H9 (cell line): ENCODE data around the gene RHBDD1. TPM values are rescaled to one million over a fixed set of nuclear protein-coding genes. Genes with fewer than 3 reads are reported as not detected.

ENCODE experiments used
- DNase-seq: peaks from one replicate; pipeline ENCODE4 v3.0.0-alpha.2; 2017
- H2AFZ ChIP-seq: one replicate; pipeline ENCODE4 v1.6.1; 2013; ENCODE audit warnings: mild to moderate bottlenecking, low read length, control low read depth, moderate library complexity
- H2AK5ac ChIP-seq: 2 replicates; pipeline ENCODE4 v1.6.1; 2013; ENCODE audit warnings: low read length, control low read depth, mixed read lengths; ENCODE audit not compliant: insufficient read length
- H2BK120ac ChIP-seq: one replicate; pipeline ENCODE4 v1.6.1; 2013; ENCODE audit warnings: low read depth, mild to moderate bottlenecking, low read length, control low read depth, inconsistent platforms; ENCODE audit not compliant: poor library complexity, severe bottlenecking
- H2BK12ac ChIP-seq: 2 replicates; pipeline ENCODE4 v1.6.1; 2013; ENCODE audit warnings: low read length, control low read depth, mixed read lengths, low read depth; ENCODE audit not compliant: insufficient read length
- H2BK15ac ChIP-seq: 2 replicates; pipeline ENCODE4 v1.6.1; 2013; ENCODE audit warnings: low read depth, low read length, control low read depth
- H2BK20ac ChIP-seq: one replicate; pipeline ENCODE4 v1.6.1; 2013; ENCODE audit warnings: low read depth, mild to moderate bottlenecking, low read length, control low read depth, inconsistent platforms; ENCODE audit not compliant: poor library complexity, severe bottlenecking
- H2BK5ac ChIP-seq: 2 replicates; pipeline ENCODE4 v1.6.1; 2013; ENCODE audit warnings: low read length, control low read depth, mixed read lengths; ENCODE audit not compliant: insufficient read length
- H3K14ac ChIP-seq: 2 replicates; pipeline ENCODE4 v1.6.1; 2013; ENCODE audit warnings: low read length, control low read depth; ENCODE audit not compliant: insufficient read depth
- H3K18ac ChIP-seq: 2 replicates; pipeline ENCODE4 v1.6.1; 2013; ENCODE audit warnings: low read depth, mild to moderate bottlenecking, mixed read lengths, low read length, control low read depth; ENCODE audit not compliant: insufficient read length
- H3K23ac ChIP-seq: 2 replicates; pipeline ENCODE4 v1.6.1; 2013; ENCODE audit warnings: low read length, control low read depth, mixed read lengths, low read depth; ENCODE audit not compliant: insufficient read length
- H3K23me2 ChIP-seq: 2 replicates; pipeline ENCODE4 v1.6.1; 2013; ENCODE audit warnings: low read depth, mild to moderate bottlenecking, mixed read lengths, low read length, control low read depth; ENCODE audit not compliant: insufficient read length, poor library complexity, severe bottlenecking
- H3K27ac ChIP-seq: 2 replicates; pipeline ENCODE4 v1.5.1; 2013; ENCODE audit warnings: low read length, control low read depth, mixed read lengths, low read depth; ENCODE audit not compliant: insufficient read length
- H3K27me3 ChIP-seq: 2 replicates; pipeline ENCODE4 v1.6.1; 2013; ENCODE audit warnings: low read length, control low read depth, inconsistent platforms; ENCODE audit not compliant: insufficient read depth
- H3K4ac ChIP-seq: 2 replicates; pipeline ENCODE4 v1.6.1; 2013; ENCODE audit warnings: low read depth, mild to moderate bottlenecking, control low read depth, inconsistent platforms, low read length, moderate library complexity
- H3K4me1 ChIP-seq: 2 replicates; pipeline ENCODE4 v1.6.1; 2013; ENCODE audit warnings: low read length, control low read depth, inconsistent platforms; ENCODE audit not compliant: insufficient read depth
- H3K4me2 ChIP-seq: 2 replicates; pipeline ENCODE4 v1.6.1; 2013; ENCODE audit warnings: low read length, control low read depth, mixed read lengths; ENCODE audit not compliant: insufficient read length, insufficient read depth
- H3K56ac ChIP-seq: 2 replicates; pipeline ENCODE4 v1.6.1; 2013; ENCODE audit warnings: low read depth, mild to moderate bottlenecking, mixed read lengths, low read length, control low read depth; ENCODE audit not compliant: insufficient read length
- H3K79me1 ChIP-seq: 2 replicates; pipeline ENCODE4 v1.6.1; 2013; ENCODE audit warnings: low read depth, mild to moderate bottlenecking, moderate library complexity, low read length, control low read depth, inconsistent platforms; ENCODE audit not compliant: insufficient read depth, poor library complexity, severe bottlenecking
- H3K79me2 ChIP-seq: 2 replicates; pipeline ENCODE4 v1.6.1; 2013; ENCODE audit warnings: low read length, control low read depth, inconsistent platforms; ENCODE audit not compliant: insufficient read depth
- H3K9ac ChIP-seq: 2 replicates; pipeline ENCODE4 v1.6.1; 2013; ENCODE audit warnings: low read length, control low read depth, mixed read lengths; ENCODE audit not compliant: insufficient read length; ENCODE audit errors: extremely low read depth
- H3K9me3 ChIP-seq: one replicate; pipeline ENCODE4 v1.6.1; 2013; ENCODE audit warnings: low read depth, low read length, inconsistent platforms; ENCODE audit not compliant: control insufficient read depth
- H3T11ph ChIP-seq: one replicate; pipeline ENCODE4 v1.6.1; 2013; ENCODE audit warnings: mild to moderate bottlenecking, low read length, control low read depth, inconsistent platforms
- H4K20me1 ChIP-seq: one replicate; pipeline ENCODE4 v1.6.1; 2013; ENCODE audit not compliant: control insufficient read depth, insufficient read length, insufficient read depth
- H4K5ac ChIP-seq: 2 replicates; pipeline ENCODE4 v1.6.1; 2013; ENCODE audit warnings: low read depth, mild to moderate bottlenecking, mixed read lengths, low read length, control low read depth; ENCODE audit not compliant: insufficient read length
- H4K8ac ChIP-seq: replicated peaks from 2 replicates; pipeline ENCODE4 v1.6.1; 2013; ENCODE audit warnings: low read length, control low read depth, mixed read lengths, low read depth; ENCODE audit not compliant: insufficient read length
- H4K91ac ChIP-seq: 2 replicates; pipeline ENCODE4 v1.6.1; 2013; ENCODE audit warnings: low read depth, mild to moderate bottlenecking, moderate library complexity, mixed read lengths, low read length, control low read depth; ENCODE audit not compliant: insufficient read length
- H3K27ac Mint-ChIP-seq, 3 experiments: 2 replicates in 2 of 3; 3 replicates in 1 of 3; pipeline ENCODE4 v1.8.0; 2020 to 2021; ENCODE audit warnings: mixed read lengths in 3 of 3, mild to moderate bottlenecking in 1 of 3, moderate library complexity in 1 of 3
- H3K27me3 Mint-ChIP-seq: 2 replicates; pipeline ENCODE4 v1.8.0; 2021; ENCODE audit warnings: low read depth, mild to moderate bottlenecking, moderate library complexity, mixed read lengths
- H3K36me3 Mint-ChIP-seq, 3 experiments: 2 replicates in 2 of 3; 3 replicates in 1 of 3; pipeline ENCODE4 v1.8.0; 2020 to 2021; ENCODE audit warnings: low read depth in 3 of 3, mixed read lengths in 3 of 3; ENCODE audit not compliant: insufficient read depth in 1 of 3
- H3K4me1 Mint-ChIP-seq, 2 experiments: 2 replicates each; pipeline ENCODE4 v1.8.0; 2020; ENCODE audit warnings: mixed read lengths in 2 of 2
- H3K4me3 Mint-ChIP-seq, 2 experiments: 2 replicates in 1 of 2; 3 replicates in 1 of 2; pipeline ENCODE4 v1.8.0; 2020 to 2021; ENCODE audit warnings: mild to moderate bottlenecking in 2 of 2, mixed read lengths in 2 of 2, moderate library complexity in 1 of 2
- H3K9me3 Mint-ChIP-seq, 2 experiments: 2 replicates in 1 of 2; 3 replicates in 1 of 2; pipeline ENCODE4 v1.8.0; 2020; ENCODE audit warnings: mild to moderate bottlenecking in 2 of 2, mixed read lengths in 2 of 2, moderate library complexity in 1 of 2
- WGBS: extraction: QIAGEN DNeasy Blood & Tissue Kit; methylation state at CpG from one replicate; pipeline ENCODE4 v1.1.7; 2013; ENCODE audit warnings: missing lambda C conversion rate, low lambda C conversion rate, mixed read lengths; ENCODE audit not compliant: insufficient read length; ENCODE audit errors: extremely low coverage; 5-methylcytosine and 5-hydroxymethylcytosine counted together
- total RNA-seq: library from RNA; stranded (reverse); gene quantifications from 2 replicates; pipeline ENCODE4 v1.2.1, GENCODE V29; 2021
- TF ChIP-seq, protein P1 (sequence below): fragments of 200-600 bp; sonication (generic); conservative IDR thresholded peaks from 3 replicates; pipeline ENCODE4 v1.8.0; 2021; ENCODE audit warnings: antibody characterized with exemption, mild to moderate bottlenecking

Gene RHBDD1
- total RNA-seq, 1 experiment from 2014 or later: 24.9 TPM

- Histone ChIP-seq H3K27ac (no peak overlapping the region), H3K18ac (no peak overlapping the region), H2AK5ac (no peak overlapping the region), H3K56ac (no peak overlapping the region), H3K27me3 (no peaks in the 10 kb centered on the region), H3K79me1 (no peaks in the 10 kb centered on the region), H3K23ac (no peak overlapping the region), H3K9me3 (no peaks in the 10 kb centered on the region), H3K79me2 (no peaks in the 10 kb centered on the region), H2BK120ac (no peak overlapping the region), H2BK15ac (no peak overlapping the region), H3K9ac (no peak overlapping the region), H4K20me1 (no peaks in the 10 kb centered on the region), H2BK12ac (no peak overlapping the region), H3K14ac (no peak overlapping the region), H3T11ph (no peak overlapping the region), H2BK5ac (no peak overlapping the region), H2BK20ac (no peak overlapping the region), H3K4me2 (no peak overlapping the region), H4K5ac (no peak overlapping the region), H3K23me2 (no peaks in the 10 kb centered on the region), H4K8ac (no peak overlapping the region), H4K91ac (no peak overlapping the region), H2AFZ (no peak overlapping the region), H3K4ac (no peak overlapping the region), H3K4me1 (no peaks in the 10 kb centered on the region)
- no peaks in the 10 kb centered on the region for H3K27me3 Mint-ChIP-seq
- no peak overlapping the region for H3K27ac Mint-ChIP-seq
- DNase-seq: no peak
- no CpG with 5 or more reads among the region's 2 CpGs for WGBS
- TF ChIP-seq, protein P1, sequence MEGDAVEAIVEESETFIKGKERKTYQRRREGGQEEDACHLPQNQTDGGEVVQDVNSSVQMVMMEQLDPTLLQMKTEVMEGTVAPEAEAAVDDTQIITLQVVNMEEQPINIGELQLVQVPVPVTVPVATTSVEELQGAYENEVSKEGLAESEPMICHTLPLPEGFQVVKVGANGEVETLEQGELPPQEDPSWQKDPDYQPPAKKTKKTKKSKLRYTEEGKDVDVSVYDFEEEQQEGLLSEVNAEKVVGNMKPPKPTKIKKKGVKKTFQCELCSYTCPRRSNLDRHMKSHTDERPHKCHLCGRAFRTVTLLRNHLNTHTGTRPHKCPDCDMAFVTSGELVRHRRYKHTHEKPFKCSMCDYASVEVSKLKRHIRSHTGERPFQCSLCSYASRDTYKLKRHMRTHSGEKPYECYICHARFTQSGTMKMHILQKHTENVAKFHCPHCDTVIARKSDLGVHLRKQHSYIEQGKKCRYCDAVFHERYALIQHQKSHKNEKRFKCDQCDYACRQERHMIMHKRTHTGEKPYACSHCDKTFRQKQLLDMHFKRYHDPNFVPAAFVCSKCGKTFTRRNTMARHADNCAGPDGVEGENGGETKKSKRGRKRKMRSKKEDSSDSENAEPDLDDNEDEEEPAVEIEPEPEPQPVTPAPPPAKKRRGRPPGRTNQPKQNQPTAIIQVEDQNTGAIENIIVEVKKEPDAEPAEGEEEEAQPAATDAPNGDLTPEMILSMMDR: no peak
- H3K36me3 Mint-ChIP-seq: no peaks in the 10 kb centered on the region
- no peaks in the 10 kb centered on the region for H3K4me1 Mint-ChIP-seq
- no peak overlapping the region for H3K4me3 Mint-ChIP-seq
- H3K9me3 Mint-ChIP-seq: peaks cover 3% of the 10 kb centered on the region in 2 experiments; a peak in 2 of 5 replicates
These were observed 7.7 kb upstream of the RHBDD1 start for GRCh38 chr2:226828191-226828590.
